ENCODE data around the gene GPATCH3.

DNA sequence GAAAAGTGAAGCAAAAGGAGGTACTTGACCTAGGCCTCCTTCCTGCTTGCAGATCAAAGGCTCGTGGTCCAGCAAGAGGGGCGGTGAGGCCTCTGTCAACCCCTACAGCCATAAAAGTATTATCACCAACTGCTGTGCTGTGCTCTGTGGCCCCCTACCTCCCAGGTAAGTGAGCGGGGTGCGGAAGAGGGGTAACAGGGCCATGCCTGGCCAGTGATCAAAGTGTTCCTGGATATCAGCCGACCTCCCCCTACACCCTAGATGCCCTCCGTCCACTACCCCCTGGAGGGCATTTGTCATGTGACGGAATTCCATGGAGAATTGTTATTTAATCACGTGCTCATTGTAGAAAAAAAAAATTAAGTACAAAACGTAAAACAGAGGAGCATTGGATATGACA, 47.6 kb downstream of the GPATCH3 start:
- TF ChIP-seq, protein P1, sequence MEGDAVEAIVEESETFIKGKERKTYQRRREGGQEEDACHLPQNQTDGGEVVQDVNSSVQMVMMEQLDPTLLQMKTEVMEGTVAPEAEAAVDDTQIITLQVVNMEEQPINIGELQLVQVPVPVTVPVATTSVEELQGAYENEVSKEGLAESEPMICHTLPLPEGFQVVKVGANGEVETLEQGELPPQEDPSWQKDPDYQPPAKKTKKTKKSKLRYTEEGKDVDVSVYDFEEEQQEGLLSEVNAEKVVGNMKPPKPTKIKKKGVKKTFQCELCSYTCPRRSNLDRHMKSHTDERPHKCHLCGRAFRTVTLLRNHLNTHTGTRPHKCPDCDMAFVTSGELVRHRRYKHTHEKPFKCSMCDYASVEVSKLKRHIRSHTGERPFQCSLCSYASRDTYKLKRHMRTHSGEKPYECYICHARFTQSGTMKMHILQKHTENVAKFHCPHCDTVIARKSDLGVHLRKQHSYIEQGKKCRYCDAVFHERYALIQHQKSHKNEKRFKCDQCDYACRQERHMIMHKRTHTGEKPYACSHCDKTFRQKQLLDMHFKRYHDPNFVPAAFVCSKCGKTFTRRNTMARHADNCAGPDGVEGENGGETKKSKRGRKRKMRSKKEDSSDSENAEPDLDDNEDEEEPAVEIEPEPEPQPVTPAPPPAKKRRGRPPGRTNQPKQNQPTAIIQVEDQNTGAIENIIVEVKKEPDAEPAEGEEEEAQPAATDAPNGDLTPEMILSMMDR (conservative IDR thresholded peaks at IDR 0.05; ENCODE audit: low read length) = no peak
- no peak for TF ChIP-seq EZH2phosphoT487 (IDR thresholded peaks at IDR 0.05; ENCODE audit: borderline replicate concordance)
